IPS DF 6.9 (cell line): ENCODE data around the gene JAKMIP3.

Source experiments
- DNase-seq: peaks from one replicate; pipeline ENCODE4 v3.0.0-alpha.2; 2013; ENCODE audit warnings: low read depth, low spot score
- H3K27ac ChIP-seq: one replicate; pipeline ENCODE4 v1.5.1; 2013; ENCODE audit warnings: low read length, control low read depth
- H3K27me3 ChIP-seq: 2 replicates; pipeline ENCODE4 v1.6.1; 2013; ENCODE audit warnings: mild to moderate bottlenecking, low read length; ENCODE audit not compliant: control insufficient read depth, insufficient read depth
- H3K36me3 ChIP-seq: 2 replicates; pipeline ENCODE4 v1.6.1; 2013; ENCODE audit warnings: low read length; ENCODE audit not compliant: control insufficient read depth, insufficient read depth
- H3K4me1 ChIP-seq: 2 replicates; pipeline ENCODE4 v1.6.1; 2013; ENCODE audit warnings: low read length; ENCODE audit not compliant: control insufficient read depth, insufficient read depth
- H3K4me3 ChIP-seq: 2 replicates; pipeline ENCODE4 v1.5.1; 2013; ENCODE audit warnings: mild to moderate bottlenecking, low read length
- H3K9me3 ChIP-seq: 2 replicates; pipeline ENCODE4 v1.6.1; 2013; ENCODE audit warnings: low read length, inconsistent platforms; ENCODE audit not compliant: control insufficient read depth, insufficient read depth
- WGBS: extraction: QIAGEN DNeasy Blood & Tissue Kit; methylation state at CpG from one replicate; pipeline ENCODE4 v1.1.7; 2013; ENCODE audit warnings: mixed read lengths, missing lambda C conversion rate; ENCODE audit not compliant: insufficient read length, insufficient coverage; 5-methylcytosine and 5-hydroxymethylcytosine counted together

The JAKMIP3 gene

GRCh38 chr10:132065491-132066105 lies at the start of gene JAKMIP3:
TSS of gene JAKMIP3 (plus strand) at chr10:132065946. CDS start at chr10:132104809, 38,863 bp downstream.
- peak; percentile 27 for DNase-seq
- Histone ChIP-seq H3K9me3 (no peaks in the 10 kb centered on the region), H3K27me3 (no peaks in the 10 kb centered on the region), H3K4me3 (peak within 1 kb of the TSS; percentile 16; the same call in 1 of the 2 replicates), H3K4me1 (peaks cover 12% of the 10 kb centered on the region; the same call in 1 of the 2 replicates), H3K36me3 (no peaks in the 10 kb centered on the region), H3K27ac (no peak within 1 kb of the TSS)
- no CpG with 5 or more reads among the region's 35 CpGs for WGBS

- Histone ChIP-seq H3K4me1 (no peaks in the 10 kb centered on the region), H3K27ac (no peak overlapping the region), H3K36me3 (no peaks in the 10 kb centered on the region; the same call in 1 of the 2 replicates), H3K4me3 (no peak overlapping the region), H3K27me3 (no peaks in the 10 kb centered on the region), H3K9me3 (no peaks in the 10 kb centered on the region)
- WGBS = no CpG with 5 or more reads among the region's 6 CpGs
- DNase-seq = no peak
Observed at GRCh38 chr10:132016514-132016913, 49.2 kb upstream of the JAKMIP3 start.

GRCh38 chr10:132018446-132018845 lies 47.3 kb upstream of the JAKMIP3 start:
- no peak for DNase-seq
- Histone ChIP-seq H3K36me3 (no peaks in the 10 kb centered on the region; the same call in 1 of the 2 replicates), H3K27me3 (no peaks in the 10 kb centered on the region), H3K4me3 (no peak overlapping the region), H3K9me3 (no peaks in the 10 kb centered on the region), H3K27ac (no peak overlapping the region), H3K4me1 (no peaks in the 10 kb centered on the region)
- no CpG with 5 or more reads among the region's 5 CpGs for WGBS

GRCh38 chr10:132019366-132019765 lies 46.4 kb upstream of the JAKMIP3 start:
- WGBS = no CpG with 5 or more reads among the region's 7 CpGs
- no peaks in the 10 kb centered on the region for H3K4me1 ChIP-seq
- H3K27ac ChIP-seq = no peak overlapping the region
- H3K9me3 ChIP-seq = no peaks in the 10 kb centered on the region
- H3K36me3 ChIP-seq = no peaks in the 10 kb centered on the region; the same call in 1 of the 2 replicates
- no peak overlapping the region for H3K4me3 ChIP-seq
- H3K27me3 ChIP-seq = no peaks in the 10 kb centered on the region
- DNase-seq = no peak

- no peak overlapping the region for H3K27ac ChIP-seq
- no peaks in the 10 kb centered on the region; the same call in 1 of the 2 replicates for H3K36me3 ChIP-seq
- no peak overlapping the region for H3K4me3 ChIP-seq
- no peaks in the 10 kb centered on the region for H3K27me3 ChIP-seq
- H3K9me3 ChIP-seq = no peaks in the 10 kb centered on the region
- WGBS = no CpG with 5 or more reads among the region's 13 CpGs
- H3K4me1 ChIP-seq = no peaks in the 10 kb centered on the region
- no peak for DNase-seq
Observed at GRCh38 chr10:132020456-132020855, 45.3 kb upstream of the JAKMIP3 start.

GRCh38 chr10:132021046-132021445 lies 44.7 kb upstream of the JAKMIP3 start:
- no peak overlapping the region for H3K4me3 ChIP-seq

GRCh38 chr10:132021504-132022143 lies 44.1 kb upstream of the JAKMIP3 start:
- no CpG with 5 or more reads among the region's 16 CpGs for WGBS
- Histone ChIP-seq H3K4me3 (no peak overlapping the region), H3K36me3 (no peaks in the 10 kb centered on the region; the same call in 1 of the 2 replicates), H3K9me3 (no peaks in the 10 kb centered on the region), H3K27me3 (no peaks in the 10 kb centered on the region), H3K27ac (no peak overlapping the region), H3K4me1 (no peaks in the 10 kb centered on the region)
- no peak for DNase-seq

More at GRCh38 chr10:132021046-132021445, 44.7 kb upstream of the JAKMIP3 start:
- no peaks in the 10 kb centered on the region for H3K9me3 ChIP-seq
- H3K4me1 ChIP-seq = no peaks in the 10 kb centered on the region
- no peak for DNase-seq
- H3K27me3 ChIP-seq = no peaks in the 10 kb centered on the region
- WGBS = no CpG with 5 or more reads among the region's 24 CpGs
- no peak overlapping the region for H3K27ac ChIP-seq
- no peaks in the 10 kb centered on the region; the same call in 1 of the 2 replicates for H3K36me3 ChIP-seq

- no CpG with 5 or more reads among the region's 18 CpGs for WGBS
Observed at GRCh38 chr10:132022241-132022640, 43.5 kb upstream of the JAKMIP3 start.

GRCh38 chr10:132023092-132023811 lies 42.5 kb upstream of the JAKMIP3 start:
- no peaks in the 10 kb centered on the region for H3K9me3 ChIP-seq
- H3K36me3 ChIP-seq = no peaks in the 10 kb centered on the region; the same call in 1 of the 2 replicates
- DNase-seq = no peak
- no CpG with 5 or more reads among the region's 36 CpGs for WGBS
- H3K27me3 ChIP-seq = no peaks in the 10 kb centered on the region
- H3K27ac ChIP-seq = no peak overlapping the region
- no peak overlapping the region for H3K4me3 ChIP-seq
- H3K4me1 ChIP-seq = no peaks in the 10 kb centered on the region

More at GRCh38 chr10:132022241-132022640, 43.5 kb upstream of the JAKMIP3 start:
- no peak overlapping the region for H3K27ac ChIP-seq
- H3K4me3 ChIP-seq = no peak overlapping the region
- no peaks in the 10 kb centered on the region; the same call in 1 of the 2 replicates for H3K36me3 ChIP-seq
- H3K9me3 ChIP-seq = no peaks in the 10 kb centered on the region
- H3K27me3 ChIP-seq = no peaks in the 10 kb centered on the region
- H3K4me1 ChIP-seq = no peaks in the 10 kb centered on the region
- no peak for DNase-seq

- no peaks in the 10 kb centered on the region for H3K36me3 ChIP-seq
- no CpG with 5 or more reads among the region's 3 CpGs for WGBS
- no peaks in the 10 kb centered on the region for H3K9me3 ChIP-seq
- H3K27ac ChIP-seq = no peak overlapping the region
- no peaks in the 10 kb centered on the region for H3K27me3 ChIP-seq
- H3K4me3 ChIP-seq = no peak overlapping the region
- no peak for DNase-seq
- H3K4me1 ChIP-seq = no peaks in the 10 kb centered on the region
Observed at GRCh38 chr10:132027423-132027983, 38.2 kb upstream of the JAKMIP3 start.
